GM23248 (cell line): ENCODE measurements around the gene CACNB3. TPM values are rescaled to one million over a fixed set of nuclear protein-coding genes. Genes with fewer than 3 reads are reported as not detected.

Source experiments
- DNase-seq: peaks from one replicate; pipeline ENCODE4 v3.0.0-alpha.2; 2015
- H2AFZ ChIP-seq: fragments of 200-600 bp; sonication (generic); 2 replicates; pipeline ENCODE4 v1.6.1; 2016; ENCODE audit warnings: antibody characterized with exemption
- H3F3A ChIP-seq: fragments of 200-600 bp; sonication (generic); 2 replicates; pipeline ENCODE4 v1.6.1; 2016; ENCODE audit warnings: mild to moderate bottlenecking, antibody characterized with exemption, mixed run types; ENCODE audit not compliant: insufficient read depth
- H3K27ac ChIP-seq: fragments of 200-600 bp; sonication (generic); 2 replicates; pipeline ENCODE4 v1.5.1; 2016; ENCODE audit warnings: mild to moderate bottlenecking
- H3K27me3 ChIP-seq: fragments of 200-600 bp; sonication (generic); replicated peaks from 2 replicates; pipeline ENCODE4 v1.6.1; 2016; ENCODE audit warnings: mild to moderate bottlenecking; ENCODE audit not compliant: insufficient read depth
- H3K36me3 ChIP-seq: fragments of 200-600 bp; sonication (generic); 2 replicates; pipeline ENCODE4 v1.6.1; 2016; ENCODE audit warnings: low read depth, mild to moderate bottlenecking
- H3K4me1 ChIP-seq: fragments of 200-600 bp; sonication (generic); 2 replicates; pipeline ENCODE4 v1.6.1; 2016; ENCODE audit warnings: mild to moderate bottlenecking; ENCODE audit not compliant: insufficient read depth
- H3K4me2 ChIP-seq: fragments of 200-600 bp; sonication (generic); one replicate; pipeline ENCODE4 v1.6.1; 2016; ENCODE audit warnings: mild to moderate bottlenecking; ENCODE audit not compliant: unreplicated experiment
- H3K4me3 ChIP-seq: fragments of 200-600 bp; sonication (generic); 2 replicates; pipeline ENCODE4 v1.5.1; 2016; ENCODE audit warnings: mild to moderate bottlenecking
- H3K79me2 ChIP-seq: fragments of 200-600 bp; sonication (generic); 2 replicates; pipeline ENCODE4 v1.6.1; 2016; ENCODE audit warnings: mild to moderate bottlenecking; ENCODE audit not compliant: insufficient read depth
- H3K9ac ChIP-seq: fragments of 200-600 bp; sonication (generic); 2 replicates; pipeline ENCODE4 v1.6.1; 2016; ENCODE audit warnings: mild to moderate bottlenecking
- H3K9me2 ChIP-seq: fragments of 200-600 bp; sonication (generic); 2 replicates; pipeline ENCODE4 v1.6.1; 2016; ENCODE audit warnings: mixed run types, mild to moderate bottlenecking, moderate library complexity; ENCODE audit not compliant: insufficient read depth
- H3K9me3 ChIP-seq: fragments of 200-600 bp; sonication (generic); one replicate; pipeline ENCODE4 v1.6.1; 2017; ENCODE audit warnings: low read depth
- H4K20me1 ChIP-seq: fragments of 200-600 bp; sonication (generic); 2 replicates; pipeline ENCODE4 v1.6.0; 2016; ENCODE audit not compliant: insufficient read depth
- EZH2 ChIP-seq: fragments of 200-600 bp; sonication (generic); IDR thresholded peaks from 2 replicates; pipeline ENCODE4 v1.6.1; 2018; ENCODE audit warnings: antibody characterized with exemption, mild to moderate bottlenecking; ENCODE audit not compliant: insufficient read depth, poor library complexity, severe bottlenecking
- EZH2phosphoT487 ChIP-seq: fragments of 200-600 bp; sonication (generic); IDR thresholded peaks from 2 replicates; pipeline ENCODE4 v1.6.1; 2018; ENCODE audit warnings: antibody characterized with exemption, moderate library complexity, mild to moderate bottlenecking, low read depth; ENCODE audit not compliant: insufficient read depth
- WGBS, 2 experiments: methylation state at CpG; one replicate each; pipeline ENCODE4 v1.1.6; 2015 to 2017; ENCODE audit warnings: low lambda C conversion rate in 2 of 2, low coverage in 1 of 2; ENCODE audit errors: missing lambda C conversion rate in 2 of 2; 5-methylcytosine and 5-hydroxymethylcytosine counted together
- in situ Hi-C: fragments of 300-500 bp; cut with MboI; formaldehyde crosslinking; loops from 2 replicates; pipeline ENCODE4 v1.15.0; 2020
- polyA plus RNA-seq: library from polyadenylated mRNA; unstranded; fragments of >200 nt; fragmentation: Nextera tagmentation; extraction: Ambion mirVana; gene quantifications from 2 replicates; pipeline ENCODE4 v1.2.1, GENCODE V29; 2016
- total RNA-seq: library from RNA; depleted of rRNA; stranded (reverse); fragments of >200 nt; shearing (Covaris generic); gene quantifications from 2 replicates; pipeline ENCODE4 v1.2.3, GENCODE V29; 2014

The CACNB3 gene
- total and polyA plus RNA-seq, 2 experiments from 2014 or later = 22.6 to 26.8 TPM

DNA sequence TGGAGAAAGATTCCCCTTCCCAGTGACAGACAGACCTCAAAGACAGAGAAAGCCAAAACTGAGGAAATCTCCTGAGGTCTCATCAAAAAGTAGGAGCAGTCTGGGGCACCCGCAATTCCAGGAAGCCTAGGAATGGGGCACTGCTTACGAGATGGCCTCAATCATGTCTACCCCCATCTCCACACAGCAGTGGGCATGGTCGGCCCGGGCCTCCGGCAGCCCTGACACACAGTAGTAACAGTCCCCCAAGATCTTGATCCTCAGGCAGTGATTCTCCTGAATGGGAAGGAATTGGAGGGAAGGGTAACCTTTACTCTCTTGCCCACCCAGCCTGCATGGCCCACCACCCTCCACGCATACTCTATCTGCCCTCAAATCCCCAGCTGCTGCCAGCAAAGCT lies 41.3 kb upstream of the CACNB3 start:
- Histone ChIP-seq H3K27me3 (no peaks in the 10 kb centered on the region), H3F3A (no peaks in the 10 kb centered on the region), H3K9me2 (no peaks in the 10 kb centered on the region), H3K4me2 (no peak overlapping the region), H3K27ac (no peak overlapping the region), H3K79me2 (no peaks in the 10 kb centered on the region), H3K9ac (no peak overlapping the region), H3K4me1 (no peaks in the 10 kb centered on the region), H3K36me3 (no peaks in the 10 kb centered on the region; the same call in 1 of the 2 replicates), H3K9me3 (no peaks in the 10 kb centered on the region), H4K20me1 (no peaks in the 10 kb centered on the region), H2AFZ (no peak overlapping the region), H3K4me3 (no peak overlapping the region)
- in situ Hi-C loops = no loop called here
- TF ChIP-seq EZH2 = no peak
- TF ChIP-seq EZH2phosphoT487 = no peak
- DNase-seq = no peak
- WGBS, 2 experiments = 74 to 85% methylated on average over 6 of the region's 6 CpGs

DNA sequence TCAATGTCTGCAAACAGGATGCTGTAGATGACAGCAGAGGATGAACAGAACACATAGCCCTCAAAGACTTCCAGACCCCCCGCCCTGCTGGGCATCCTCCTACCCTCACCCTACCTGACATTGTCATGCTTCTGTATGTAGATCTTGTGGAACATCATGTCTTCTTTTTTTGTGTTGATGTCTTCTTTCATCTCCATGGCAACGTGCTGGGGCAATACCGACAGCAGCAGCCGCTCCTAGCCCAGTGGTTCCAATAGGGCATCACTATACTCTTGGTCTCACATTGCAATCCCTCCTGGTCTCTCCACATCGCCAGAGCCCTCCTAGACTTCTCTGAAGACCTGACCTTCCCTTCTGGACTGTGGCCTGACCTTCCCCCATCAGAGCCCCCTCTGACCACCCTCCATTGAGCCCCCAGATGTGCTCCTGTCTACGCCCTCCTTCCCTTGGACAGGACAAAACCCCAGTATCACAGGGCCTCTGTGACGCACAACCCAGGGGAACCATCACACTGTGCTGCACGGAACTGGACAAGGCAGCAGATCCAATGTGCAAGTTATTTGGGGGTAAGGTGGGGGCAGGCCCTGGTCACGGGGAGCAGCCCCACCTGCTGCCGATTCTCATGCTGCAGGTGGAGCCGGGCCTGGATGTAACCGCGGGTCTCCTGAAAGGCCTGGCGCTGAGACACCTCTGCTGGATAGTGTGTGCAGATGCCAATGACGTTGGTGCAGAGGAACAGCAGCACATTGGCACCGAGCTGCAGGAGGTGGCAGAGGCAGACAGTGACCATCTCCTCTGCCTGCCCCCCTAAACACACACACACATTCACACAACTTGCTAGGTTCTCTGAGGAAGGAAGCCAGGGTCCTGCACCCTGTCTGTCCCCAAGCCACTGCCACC lies 40.5 kb upstream of the CACNB3 start:
- DNase-seq = no peak
- Histone ChIP-seq H3K9ac (no peak overlapping the region), H3K27me3 (no peaks in the 10 kb centered on the region), H3F3A (no peaks in the 10 kb centered on the region), H4K20me1 (no peaks in the 10 kb centered on the region), H3K79me2 (no peaks in the 10 kb centered on the region), H3K4me3 (no peak overlapping the region), H3K36me3 (no peaks in the 10 kb centered on the region; the same call in 1 of the 2 replicates), H3K9me3 (no peaks in the 10 kb centered on the region), H3K27ac (no peak overlapping the region), H3K4me2 (no peak overlapping the region), H3K9me2 (no peaks in the 10 kb centered on the region), H3K4me1 (no peaks in the 10 kb centered on the region), H2AFZ (no peak overlapping the region)
- TF ChIP-seq EZH2 (no peak), EZH2phosphoT487 (no peak)
- in situ Hi-C loops = no loop called here
- WGBS, 2 experiments = 74 to 78% methylated on average over 16 of the region's 16 CpGs

GRCh38 chr12:48779869-48780268 lies 38.4 kb upstream of the CACNB3 start:
- H3F3A ChIP-seq = no peaks in the 10 kb centered on the region
- no peaks in the 10 kb centered on the region for H3K9me3 ChIP-seq
- H2AFZ ChIP-seq = no peak overlapping the region
- DNase-seq = peak; percentile 27
- no peak overlapping the region for H3K27ac ChIP-seq
- peaks cover 14% of the 10 kb centered on the region; the same call in 1 of the 2 replicates for H3K79me2 ChIP-seq
- H3K4me1 ChIP-seq = no peaks in the 10 kb centered on the region
- TF ChIP-seq EZH2 = no peak
- no peak for TF ChIP-seq EZH2phosphoT487
- H3K4me3 ChIP-seq = no peak overlapping the region
- H3K4me2 ChIP-seq = no peak overlapping the region
- H3K27me3 ChIP-seq = no peaks in the 10 kb centered on the region
- in situ Hi-C loops = no loop called here
- no peaks in the 10 kb centered on the region; the same call in 1 of the 2 replicates for H3K36me3 ChIP-seq
- WGBS, 2 experiments = 80 to 82% methylated on average over 3 of the region's 3 CpGs
- H3K9ac ChIP-seq = no peak overlapping the region
- H3K9me2 ChIP-seq = no peaks in the 10 kb centered on the region
- no peaks in the 10 kb centered on the region for H4K20me1 ChIP-seq

DNA sequence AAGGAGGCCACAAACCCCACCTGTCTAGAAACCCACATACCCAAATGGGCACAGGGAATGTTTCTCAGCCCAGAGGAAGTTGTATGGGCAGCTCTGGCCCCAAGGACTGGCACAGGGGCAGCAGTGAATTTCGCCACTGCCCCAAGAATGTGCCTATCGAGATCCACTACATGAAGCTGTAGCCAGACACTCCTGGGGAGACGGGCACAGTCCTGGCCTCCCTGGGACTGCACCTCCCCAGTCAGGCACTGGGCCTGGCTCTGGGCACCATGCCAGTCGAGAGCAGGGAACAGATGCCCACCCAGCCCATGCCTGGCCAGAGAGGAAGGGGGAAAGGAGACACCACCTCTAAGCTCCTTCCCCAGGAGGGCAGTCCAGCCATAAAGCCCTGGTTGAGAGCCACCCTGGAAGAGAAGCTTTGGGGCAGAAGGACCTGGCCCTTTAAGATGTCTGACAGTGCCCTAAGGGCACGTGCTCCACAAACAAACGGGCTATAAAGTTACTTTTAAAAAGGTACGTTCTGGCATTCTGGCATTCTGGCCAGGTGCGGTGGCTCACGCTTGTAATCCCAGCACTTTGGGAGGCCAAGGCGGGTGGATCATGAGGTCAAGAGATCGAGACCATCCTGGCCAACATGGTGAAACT lies 37.8 kb upstream of the CACNB3 start:
- Histone ChIP-seq H3K27me3 (no peaks in the 10 kb centered on the region), H4K20me1 (no peaks in the 10 kb centered on the region), H3K36me3 (no peaks in the 10 kb centered on the region; the same call in 1 of the 2 replicates), H3K4me1 (no peaks in the 10 kb centered on the region), H2AFZ (no peak overlapping the region), H3K4me2 (no peak overlapping the region), H3K27ac (no peak overlapping the region), H3K9me2 (no peaks in the 10 kb centered on the region), H3K9me3 (no peaks in the 10 kb centered on the region), H3K9ac (no peak overlapping the region), H3K4me3 (no peak overlapping the region), H3F3A (no peaks in the 10 kb centered on the region), H3K79me2 (peaks cover 19% of the 10 kb centered on the region)
- TF ChIP-seq EZH2phosphoT487 (no peak), EZH2 (no peak)
- DNase-seq = no peak
- in situ Hi-C loops = no loop called here
- 79 to 81% methylated on average over 11 of the region's 11 CpGs for WGBS, 2 experiments
